ENCODE measurements around the gene ATP6V1E1.
"Not testable (repeated sequence)": the region's sequence is repeated elsewhere in the genome, so short reads cannot be mapped to it uniquely, and the experiment has no call there.

The ATP6V1E1 gene

GRCh38 chr22:17583151-17583550 lies 45.4 kb downstream of the ATP6V1E1 start:
- DNase-seq (ENCODE audit: low read depth in 2 of 2, low spot score in 1 of 2) = no peak

- no peak for DNase-seq (ENCODE audit: low read depth in 2 of 2, low spot score in 1 of 2)
Measured at GRCh38 chr22:17581631-17582030, 46.9 kb downstream of the ATP6V1E1 start.

DNA sequence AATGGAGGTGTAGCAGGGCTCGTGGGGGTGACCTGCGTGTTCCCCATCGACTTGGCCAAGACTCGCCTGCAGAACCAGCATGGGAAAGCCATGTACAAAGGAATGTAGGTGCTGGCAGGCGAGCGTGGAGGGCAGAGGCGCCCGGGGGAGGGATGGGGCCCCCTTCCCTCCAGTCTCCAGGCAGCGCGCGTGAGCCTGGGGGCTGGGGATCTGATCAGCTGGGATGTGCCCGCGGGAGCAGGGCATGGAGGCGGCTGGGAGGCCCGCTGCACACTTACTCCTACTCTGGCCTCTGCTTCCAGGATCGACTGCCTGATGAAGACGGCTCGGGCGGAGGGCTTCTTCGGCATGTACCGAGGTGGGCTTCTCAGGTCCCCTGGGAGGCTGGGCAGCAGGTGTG lies 47.5 kb downstream of the ATP6V1E1 start:
- no peak for DNase-seq (ENCODE audit: low read depth in 2 of 2, low spot score in 1 of 2)

DNA sequence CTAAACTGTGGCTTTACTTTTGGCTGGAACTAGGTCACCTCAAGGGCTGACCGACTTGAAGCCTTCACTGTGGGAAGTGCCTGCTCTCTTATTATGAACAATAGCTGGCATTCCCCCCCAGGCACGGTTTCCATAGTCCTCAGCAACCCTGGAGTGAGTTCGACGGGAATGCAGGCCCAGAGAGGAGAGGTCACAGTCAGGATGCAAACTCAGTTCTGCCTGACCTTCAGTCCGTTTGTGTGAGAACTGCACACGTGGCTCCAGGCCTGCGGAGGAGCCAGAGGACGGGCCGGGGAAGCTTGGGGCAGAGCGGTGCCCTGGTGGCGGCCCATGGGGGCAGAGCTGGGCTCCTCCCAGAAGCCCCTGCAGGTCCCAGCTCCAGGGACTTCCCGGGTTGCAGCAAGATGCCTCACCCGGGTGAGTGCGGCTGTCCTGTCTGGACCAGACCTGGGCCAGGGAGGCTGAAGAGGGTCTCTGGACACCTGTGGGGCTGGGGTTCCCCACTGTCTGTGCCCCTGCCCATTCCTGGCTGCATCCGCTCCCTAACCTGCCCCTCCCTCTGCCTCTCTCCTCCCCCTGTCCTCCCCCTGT lies 48.0 kb downstream of the ATP6V1E1 start:
- no peak for DNase-seq (ENCODE audit: low read depth in 2 of 2, low spot score in 1 of 2)

DNA sequence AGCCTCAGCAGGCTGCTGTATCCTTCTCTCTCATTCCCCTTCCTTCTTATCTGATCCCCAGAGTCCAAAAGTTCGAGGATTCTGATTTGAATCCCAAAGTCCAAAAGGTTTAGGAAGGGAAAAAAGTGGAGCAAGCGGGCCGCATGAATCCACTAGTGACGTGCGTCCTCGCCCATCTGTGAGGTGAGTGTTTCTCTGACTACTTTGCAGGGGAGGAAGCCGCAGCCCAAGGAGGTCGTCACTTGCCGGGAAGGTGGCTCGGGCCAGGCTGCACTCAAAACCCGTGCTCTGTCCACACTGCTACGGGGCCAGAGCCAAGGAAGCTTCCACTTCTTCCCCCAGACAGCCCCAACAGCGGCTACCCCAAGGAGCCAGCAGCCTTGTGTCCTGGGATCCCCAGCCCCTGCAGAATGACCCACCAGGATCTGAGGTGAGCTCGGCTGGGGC lies 49.0 kb downstream of the ATP6V1E1 start:
- no peak for DNase-seq (ENCODE audit: low read depth in 2 of 2, low spot score in 1 of 2)

DNA sequence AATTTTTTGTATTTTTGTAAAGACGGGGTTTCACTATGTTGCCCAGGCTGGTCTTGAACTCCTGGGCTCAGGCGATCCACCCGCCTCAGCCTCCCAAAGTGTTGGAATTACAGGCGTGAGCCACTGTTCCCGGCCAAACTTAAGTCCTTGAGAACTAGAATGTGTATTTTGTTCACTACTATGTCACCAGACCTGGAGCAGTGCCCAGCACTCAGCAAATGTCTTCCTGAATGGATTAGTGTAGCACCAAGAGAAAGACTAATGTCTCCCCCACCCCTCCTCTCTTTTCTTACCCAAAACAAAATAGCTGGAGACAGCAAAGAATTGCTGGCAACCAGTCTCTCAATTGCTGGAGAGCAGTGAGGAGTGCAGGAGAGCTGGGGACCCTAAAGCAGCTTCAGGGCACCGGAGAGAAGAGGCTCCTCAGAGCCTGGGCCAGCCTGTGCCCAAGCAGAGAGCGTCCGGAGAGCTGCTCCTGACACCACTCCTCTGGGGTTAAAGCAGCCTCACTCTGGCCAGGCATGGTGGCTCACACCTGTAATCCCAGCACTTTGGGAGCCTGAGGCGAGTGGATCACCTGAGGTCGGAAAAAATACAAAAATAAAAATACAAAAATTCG lies 50.3 kb downstream of the ATP6V1E1 start:
- no peak for DNase-seq (ENCODE audit: low read depth in 2 of 2, low spot score in 1 of 2)

DNA sequence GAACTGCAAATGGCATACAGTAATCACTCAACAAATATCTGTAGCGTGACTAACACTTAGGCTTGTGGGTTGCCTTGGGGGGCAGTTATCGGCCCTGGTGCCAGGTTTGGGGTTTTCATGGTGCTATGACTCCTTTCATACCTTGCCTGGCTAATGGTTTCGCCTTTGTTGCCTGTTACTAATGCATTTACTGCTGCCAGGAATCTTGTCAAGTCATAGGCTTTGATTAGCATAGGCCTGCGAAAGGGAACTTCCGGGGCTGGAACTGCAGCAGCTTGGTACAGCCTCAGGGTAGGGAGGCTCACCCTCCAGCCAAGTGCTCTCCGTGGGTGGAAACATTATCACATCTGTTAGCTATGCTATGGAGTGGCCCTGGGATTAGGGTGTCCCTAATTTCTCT lies 52.1 kb downstream of the ATP6V1E1 start:
- DNase-seq (ENCODE audit: low read depth in 2 of 2, low spot score in 1 of 2) = no peak

GRCh38 chr22:17575681-17576080 lies 52.9 kb downstream of the ATP6V1E1 start:
- DNase-seq (ENCODE audit: low read depth in 2 of 2, low spot score in 1 of 2) = no peak

- DNase-seq (ENCODE audit: low read depth in 2 of 2, low spot score in 1 of 2) = no peak
Measured at GRCh38 chr22:17575151-17575550, 53.4 kb downstream of the ATP6V1E1 start.

GRCh38 chr22:17570851-17571631 lies 57.5 kb downstream of the ATP6V1E1 start:
- DNase-seq (ENCODE audit: low read depth in 2 of 2, low spot score in 1 of 2) = no peak

DNA sequence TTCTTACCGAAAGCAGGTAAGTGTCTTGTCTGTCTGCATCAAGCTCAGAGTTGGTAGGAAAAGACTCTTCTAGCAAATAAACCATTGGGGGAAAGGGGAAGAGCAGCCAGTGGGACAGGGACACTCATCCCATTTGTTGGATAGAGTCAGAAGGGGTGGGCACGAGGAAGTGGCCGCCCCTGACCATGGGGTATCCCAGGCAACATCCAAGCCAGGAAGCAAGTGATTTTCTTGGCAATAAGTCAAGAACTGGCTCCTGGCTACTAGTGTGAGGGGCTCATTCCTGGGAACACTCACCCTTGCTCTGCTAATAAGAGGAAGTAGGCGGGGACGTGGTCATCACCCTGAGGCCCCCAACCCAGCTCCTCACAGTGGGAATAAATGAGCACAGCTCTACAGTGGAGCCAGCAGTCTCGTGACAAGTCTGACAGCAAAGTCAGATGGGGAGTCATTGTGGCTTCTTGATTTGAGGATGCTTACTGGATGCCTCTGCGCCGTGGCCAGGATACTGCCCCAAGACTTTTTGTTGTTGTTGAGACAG lies 58.5 kb downstream of the ATP6V1E1 start:
- DNase-seq (ENCODE audit: low read depth in 2 of 2, low spot score in 1 of 2) = no peak

GRCh38 chr22:17566776-17567175 lies 61.8 kb downstream of the ATP6V1E1 start:
- no peak for DNase-seq (ENCODE audit: low read depth in 2 of 2, low spot score in 1 of 2)

DNA sequence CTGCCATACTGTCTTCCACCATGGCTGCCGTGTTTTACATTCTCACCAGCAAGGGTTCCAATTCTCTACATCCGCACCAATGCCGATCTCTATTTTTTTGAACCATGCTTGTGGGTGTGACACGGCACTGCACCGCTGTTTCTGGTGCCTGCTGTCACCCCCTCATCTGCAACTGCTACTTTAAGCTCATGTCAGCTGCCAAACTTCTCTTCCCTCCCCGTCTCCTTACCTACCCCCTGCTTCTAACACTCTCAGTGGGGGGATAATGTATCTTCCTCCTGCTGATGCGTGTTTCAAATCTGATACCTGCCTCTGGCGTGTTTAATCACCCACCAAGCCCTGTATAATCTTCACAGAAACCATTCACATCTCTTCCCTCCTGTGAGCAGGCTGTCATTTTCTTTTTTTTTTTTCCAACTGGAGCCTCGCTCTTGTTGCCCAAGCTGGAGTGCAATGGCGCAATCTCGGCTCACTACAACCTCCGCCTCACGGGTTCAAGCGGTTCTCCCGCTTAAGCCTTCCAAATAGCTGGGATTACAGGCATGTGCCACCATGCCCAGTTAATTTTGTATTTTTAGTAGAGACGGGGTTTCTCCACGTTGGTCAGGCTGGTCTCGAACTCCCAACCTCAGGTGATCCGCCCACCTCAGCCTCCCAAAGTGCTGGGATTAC lies 62.4 kb downstream of the ATP6V1E1 start:
- not testable (repeated sequence) for DNase-seq (ENCODE audit: low read depth in 2 of 2, low spot score in 1 of 2)

DNA sequence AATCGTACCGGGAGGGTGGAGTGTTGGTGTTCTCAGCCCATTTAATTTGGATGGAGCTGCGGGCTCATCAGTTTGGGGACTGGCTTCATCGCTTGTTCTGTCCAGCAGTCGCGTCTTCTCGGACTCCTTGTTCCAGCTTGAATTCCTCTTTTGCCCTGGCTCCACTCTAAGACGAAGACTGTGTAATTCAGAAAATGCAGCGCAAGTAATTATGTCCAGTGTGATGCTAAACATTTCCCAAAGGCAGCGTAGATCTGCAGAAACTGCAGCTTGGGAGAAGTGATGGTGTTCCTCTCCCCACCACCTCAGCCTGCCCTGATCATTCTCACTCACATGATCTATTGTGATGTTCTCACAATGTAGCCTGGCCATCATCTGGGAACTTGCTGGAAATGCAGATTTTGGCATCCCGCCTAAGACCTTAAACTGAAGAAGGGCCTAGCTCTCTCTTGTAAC lies 64.6 kb downstream of the ATP6V1E1 start:
- DNase-seq (ENCODE audit: low read depth in 2 of 2, low spot score in 1 of 2) = no peak

DNA sequence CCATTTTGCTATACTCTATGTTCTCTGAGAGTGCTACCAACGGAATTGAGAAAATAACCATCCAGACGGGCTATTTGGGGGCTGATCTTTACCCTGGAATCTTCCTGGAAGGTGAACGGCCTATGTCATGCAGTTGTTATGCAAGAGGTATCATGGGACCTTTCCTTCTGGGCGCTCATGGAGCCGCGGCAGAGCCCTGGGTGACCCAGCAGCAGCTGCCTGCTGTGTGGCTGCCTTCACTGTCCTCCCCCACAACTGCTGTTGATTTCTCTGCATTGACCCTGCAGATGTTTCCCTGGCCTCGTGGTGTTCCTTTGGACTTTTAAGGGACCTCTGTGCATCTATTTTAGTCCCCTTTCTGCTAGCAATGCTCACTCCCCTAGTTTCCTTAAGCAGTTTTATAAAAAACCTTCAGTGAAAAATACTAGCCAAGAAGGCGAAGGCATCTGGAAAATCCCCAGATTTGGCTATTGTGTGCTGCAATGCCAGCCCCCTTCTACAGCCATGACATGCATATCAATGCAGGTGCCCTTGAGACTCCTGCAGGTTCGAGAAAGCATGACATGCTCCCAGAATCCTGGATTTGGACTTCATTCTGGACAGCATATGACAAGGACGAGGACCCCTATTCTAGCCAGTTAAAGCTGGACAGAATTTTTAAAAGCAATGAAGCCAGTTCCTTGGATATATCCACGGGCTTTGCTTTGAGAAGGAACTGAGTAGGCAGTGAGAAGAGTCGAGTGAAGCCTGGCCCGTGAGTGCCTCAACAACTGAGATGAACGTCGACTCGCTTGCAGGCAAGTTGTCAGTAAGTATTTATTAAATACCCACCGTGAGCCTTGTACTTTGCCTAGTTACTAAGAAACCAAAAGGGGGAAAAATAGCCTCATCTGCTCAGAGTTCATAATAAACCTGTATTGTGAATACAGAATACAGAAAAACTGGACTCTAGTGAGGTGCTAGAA lies 65.4 kb downstream of the ATP6V1E1 start, which contains the start of gene SLC25A18:
TSS of gene SLC25A18 (plus strand) at position 593 of the 965 bp plus-strand sequence. CDS start 16,447 bp downstream, outside the sequence.
- DNase-seq (ENCODE audit: low read depth in 2 of 2, low spot score in 1 of 2) = no peak

DNA sequence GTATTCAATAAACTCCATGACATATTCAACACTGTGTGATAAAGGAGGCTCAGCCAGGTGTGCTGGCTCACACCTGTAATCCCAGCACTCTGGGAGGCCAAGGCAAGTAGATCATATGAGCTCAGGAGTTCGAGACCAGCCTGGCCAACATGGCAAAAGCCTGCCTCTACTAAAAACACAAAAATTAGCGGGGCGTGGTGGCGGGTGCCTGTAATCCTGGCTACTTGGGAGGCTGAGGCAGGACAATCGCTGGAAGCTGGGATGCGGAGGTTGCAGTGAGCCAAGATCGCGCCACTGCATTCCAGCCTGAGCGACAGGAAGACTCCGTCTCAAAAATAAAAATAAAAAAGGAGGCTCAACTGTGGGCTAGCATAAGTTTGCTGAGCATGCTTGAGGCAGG lies 69.4 kb downstream of the ATP6V1E1 start:
- no peak for DNase-seq (ENCODE audit: low read depth in 2 of 2, low spot score in 1 of 2)

DNA sequence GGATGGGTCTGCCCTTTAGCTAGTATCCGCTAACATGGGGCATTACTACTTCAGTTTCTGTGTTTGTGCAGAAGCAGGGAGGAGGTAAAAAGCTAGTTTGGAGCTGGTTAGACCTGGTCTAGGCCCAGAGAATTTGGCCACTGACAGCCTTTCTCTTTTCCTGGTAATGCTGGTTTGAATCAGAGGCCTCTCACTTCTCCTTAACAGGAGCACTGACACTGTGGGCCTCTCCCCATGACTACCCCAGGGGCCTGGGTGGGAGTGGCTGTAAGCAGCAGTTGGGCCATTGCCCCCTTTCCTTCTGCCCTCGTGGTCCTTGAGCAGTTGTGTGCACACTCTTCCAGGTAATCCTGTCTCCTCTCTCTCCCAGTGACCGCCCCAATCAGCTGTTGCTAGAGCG lies 73.7 kb downstream of the ATP6V1E1 start:
- DNase-seq (ENCODE audit: low read depth in 2 of 2, low spot score in 1 of 2) = no peak

DNA sequence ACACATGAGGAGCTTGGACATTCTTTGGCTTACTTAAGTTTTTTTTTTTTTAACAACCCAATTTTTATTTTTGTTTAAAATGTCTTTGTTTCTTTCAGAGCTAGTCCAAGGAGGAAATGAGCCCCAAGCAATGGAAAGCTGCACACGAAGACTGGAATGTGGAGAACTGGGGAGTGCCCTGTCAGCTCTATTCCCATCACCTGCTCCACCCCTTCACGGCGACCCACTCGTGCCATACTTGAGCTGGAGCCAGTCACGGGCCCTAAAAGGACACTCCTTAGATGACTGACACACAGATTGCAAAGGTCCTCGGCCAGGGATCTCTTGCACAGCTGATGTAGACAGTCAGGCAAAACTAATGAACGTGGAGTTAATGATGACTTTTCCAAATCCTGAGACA lies 75.8 kb downstream of the ATP6V1E1 start:
- DNase-seq (ENCODE audit: low read depth in 2 of 2, low spot score in 1 of 2) = no peak

GRCh38 chr22:17549655-17550054 lies 78.9 kb downstream of the ATP6V1E1 start:
- no peak for DNase-seq (ENCODE audit: low read depth in 2 of 2, low spot score in 1 of 2)

GRCh38 chr22:17549183-17549582 lies 79.4 kb downstream of the ATP6V1E1 start:
- no peak for DNase-seq (ENCODE audit: low read depth in 2 of 2, low spot score in 1 of 2)
